B cell (primary cell): ENCODE results near the gene ZNF365. TPM values are rescaled to one million over a fixed set of nuclear protein-coding genes. Genes with fewer than 3 reads are reported as not detected.

ENCODE experiments used
- ATAC-seq: fragments of 200-7000 bp; cut with Tn5 transposase; one replicate; pipeline ENCODE4 v1.10.0; 2021; ENCODE audit warnings: low read depth, mild to moderate bottlenecking, moderate number of reproducible peaks, moderate library complexity
- CTCF ChIA-PET: fragments of 350-600 bp; sonication (Branson Sonifier 250); formaldehyde crosslinking; loops from one replicate; lab custom pipeline; 2021; ENCODE audit warnings: antibody characterized with exemption, inconsistent platforms; lab: Charles Lee
- POLR2A ChIA-PET: fragments of 350-600 bp; sonication (Branson Sonifier 250); formaldehyde crosslinking; loops from one replicate; lab custom pipeline; 2021; ENCODE audit warnings: antibody characterized with exemption; lab: Charles Lee
- DNase-seq: peaks from one replicate; pipeline ENCODE4 v3.0.0; 2013
- H2AFZ ChIP-seq: 2 replicates; pipeline ENCODE4 v1.6.1; 2012; ENCODE audit warnings: mild to moderate bottlenecking, low read depth, low read length; ENCODE audit not compliant: insufficient read depth, poor library complexity, severe bottlenecking
- H3K27ac ChIP-seq, 2 donors: 1 replicate in 1 of 2; 2 replicates in 1 of 2; pipeline ENCODE4 v1.5.1; 2012 to 2013; ENCODE audit warnings: low read length in 2 of 2, mild to moderate bottlenecking in 2 of 2, moderate library complexity in 1 of 2
- H3K27me3 ChIP-seq, 4 experiments: fragments of 200-600 bp in 1 of 4; sonication (generic) in 1 of 4; replicated peaks in 1 of 4; 1 replicate in 2 of 4; 2 replicates in 2 of 4; pipeline versions ENCODE4 v1.6.1 to v1.7.0; 2013 to 2016; ENCODE audit warnings: low read length in 3 of 4, mild to moderate bottlenecking in 2 of 4, mixed read lengths in 1 of 4, moderate library complexity in 1 of 4; ENCODE audit not compliant: insufficient read depth in 4 of 4, control insufficient read depth in 3 of 4; ENCODE audit errors: control extremely low read depth in 1 of 4
- H3K36me3 ChIP-seq, 2 experiments: replicated peaks in 1 of 2; 1 replicate in 1 of 2; 2 replicates in 1 of 2; pipeline versions ENCODE4 v1.6.1 to v1.7.1; 2013; ENCODE audit warnings: low read length in 1 of 2; ENCODE audit not compliant: insufficient read depth in 2 of 2, control insufficient read depth in 1 of 2; ENCODE audit errors: control extremely low read depth in 1 of 2, extremely low read depth in 1 of 2
- H3K4me1 ChIP-seq, 2 donors: fragments of 200-600 bp in 1 of 2; sonication (generic) in 1 of 2; 1 replicate in 1 of 2; 2 replicates in 1 of 2; pipeline versions ENCODE4 v1.5.1 to v1.6.1; 2013 to 2017; ENCODE audit warnings: low read length in 2 of 2; ENCODE audit not compliant: control insufficient read depth in 2 of 2, insufficient read depth in 2 of 2
- H3K4me2 ChIP-seq: replicated peaks from 2 replicates; pipeline ENCODE3; 2012; ENCODE audit warnings: mild to moderate bottlenecking, low read depth, low read length; ENCODE audit not compliant: poor library complexity, severe bottlenecking
- H3K4me3 ChIP-seq, 5 experiments: fragments of 200-600 bp in 1 of 5; sonication (generic) in 1 of 5; 1 replicate in 3 of 5; 2 replicates in 2 of 5; pipeline versions ENCODE4 v1.5.1 to v1.7.0; 2011 to 2016; ENCODE audit warnings: low read length in 4 of 5, mild to moderate bottlenecking in 4 of 5, low read depth in 2 of 5, control low read depth in 1 of 5, moderate library complexity in 1 of 5; ENCODE audit not compliant: insufficient read depth in 1 of 5; ENCODE audit errors: control extremely low read depth in 1 of 5, extremely low read depth in 1 of 5
- H3K79me2 ChIP-seq: fragments of 200-600 bp; sonication (generic); one replicate; pipeline ENCODE4 v1.6.0; 2016; ENCODE audit warnings: low read length; ENCODE audit not compliant: control insufficient read depth, insufficient read depth
- H3K9ac ChIP-seq: fragments of 200-600 bp; sonication (generic); 2 replicates; pipeline ENCODE4 v1.6.1; 2017; ENCODE audit warnings: mild to moderate bottlenecking, low read length, moderate library complexity
- H3K9me3 ChIP-seq, 3 donors: one replicate each; pipeline versions ENCODE4 v1.6.1 to v1.7.1; 2013; ENCODE audit warnings: low read length in 2 of 3; ENCODE audit not compliant: control insufficient read depth in 2 of 3, insufficient read depth in 1 of 3; ENCODE audit errors: control extremely low read depth in 1 of 3
- H4K20me1 ChIP-seq: 2 replicates; pipeline ENCODE4 v1.6.0; 2012; ENCODE audit warnings: mild to moderate bottlenecking, low read length; ENCODE audit not compliant: insufficient read depth, control insufficient read depth, poor library complexity, severe bottlenecking
- H3K27ac Mint-ChIP-seq: one replicate; pipeline ENCODE4 v1.8.0; 2021; ENCODE audit warnings: mixed read lengths
- H3K27me3 Mint-ChIP-seq: one replicate; pipeline ENCODE4 v1.8.0; 2021; ENCODE audit warnings: mixed read lengths
- H3K4me1 Mint-ChIP-seq: one replicate; pipeline ENCODE4 v1.8.0; 2021; ENCODE audit warnings: mixed read lengths
- H3K4me3 Mint-ChIP-seq: one replicate; pipeline ENCODE4 v1.8.0; 2021; ENCODE audit warnings: mixed read lengths
- H3K9me3 Mint-ChIP-seq: one replicate; pipeline ENCODE4 v1.8.0; 2022; ENCODE audit warnings: mixed read lengths; ENCODE audit not compliant: insufficient read depth
- EZH2 ChIP-seq: IDR thresholded peaks from 2 replicates; pipeline ENCODE4 v1.6.1; 2012; ENCODE audit warnings: borderline replicate concordance, low read depth, mild to moderate bottlenecking, moderate library complexity, low read length; ENCODE audit not compliant: insufficient read depth, poor library complexity, severe bottlenecking
- WGBS: methylation state at CpG from one replicate; pipeline ENCODE4 v1.1.5; 2013; ENCODE audit warnings: missing lambda C conversion rate; ENCODE audit not compliant: insufficient coverage; 5-methylcytosine and 5-hydroxymethylcytosine counted together
- intact Hi-C: fragments of 100-400 bp; cut with micrococcal nuclease; formaldehyde crosslinking; loops from one replicate; pipeline ENCODE4 v1.10.0; 2022
- polyA plus RNA-seq: library from polyadenylated mRNA; depleted of rRNA; stranded (reverse); fragments of >200 nt; gene quantifications from 2 replicates; pipeline ENCODE4 v1.2.3, GENCODE V29; 2012
- total RNA-seq, 2 donors: library from RNA; stranded (reverse); fragments of 120-200 nt in 1 of 2; gene quantifications; 1 replicate in 1 of 2; 2 replicates in 1 of 2; pipeline versions ENCODE4 v1.2.3 to v1.2.4, GENCODE V29; 2013 to 2022
- TF ChIP-seq, protein P1 (sequence below): fragments of 200-600 bp; IDR thresholded peaks from one replicate; pipeline ENCODE4 v1.8.0; 2022; ENCODE audit warnings: antibody characterized with exemption, mild to moderate bottlenecking

The ZNF365 gene
- total and polyA plus RNA-seq, 2 donors (not counting 1 experiment from before 2014, with no cell fraction given) = 0.06 to 0.34 TPM

DNA sequence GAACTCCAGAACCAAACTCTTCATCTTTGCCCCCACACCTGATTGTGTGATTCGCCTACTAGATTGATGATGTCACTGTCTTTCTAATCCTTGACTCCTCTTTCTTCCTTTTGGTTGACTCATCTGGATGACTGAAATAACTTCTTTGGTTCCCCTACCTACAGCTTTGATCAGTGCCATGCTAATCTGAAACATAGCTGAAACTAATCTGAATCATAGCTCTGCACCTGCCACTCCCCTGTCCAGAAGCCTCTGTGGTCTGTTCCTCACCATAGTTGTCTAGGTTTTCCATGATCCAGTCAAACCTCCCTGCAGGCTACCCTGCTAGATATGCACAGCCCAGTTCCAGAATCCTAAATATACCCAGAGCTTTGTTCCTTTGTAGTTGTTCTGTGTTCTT lies 51.9 kb downstream of the ZNF365 start:
- no peak for ATAC-seq
- Histone ChIP-seq H3K4me2 (no peak overlapping the region), H3K4me3 (no peak overlapping the region), H2AFZ (no peak overlapping the region), H3K9me3 (peaks cover 0 to 7% (median 6%) of the 10 kb centered on the region in 3 donors), H3K36me3 (no peaks in the 10 kb centered on the region), H3K27ac (no peak overlapping the region), H3K79me2 (no peaks in the 10 kb centered on the region), H3K4me1 (no peaks in the 10 kb centered on the region), H3K27me3 (peaks cover 0 to 5% (median 1%) of the 10 kb centered on the region in 4 experiments), H4K20me1 (no peaks in the 10 kb centered on the region), H3K9ac (no peak overlapping the region)
- H3K4me3 Mint-ChIP-seq = no peak overlapping the region
- DNase-seq = no peak
- no peaks in the 10 kb centered on the region for H3K4me1 Mint-ChIP-seq
- ChIA-PET CTCF (interaction anchor here (0.6 to 1.9 kb wide), 3 partner anchors 11 to 255 kb away, joined by 3 to 7 read pairs (median 3); no protein-coding TSS in a partner anchor), POLR2A (no interaction called here)
- H3K9me3 Mint-ChIP-seq = no peaks in the 10 kb centered on the region
- intact Hi-C loops = no loop called here
- TF ChIP-seq EZH2 = no peak
- TF ChIP-seq, protein P1, sequence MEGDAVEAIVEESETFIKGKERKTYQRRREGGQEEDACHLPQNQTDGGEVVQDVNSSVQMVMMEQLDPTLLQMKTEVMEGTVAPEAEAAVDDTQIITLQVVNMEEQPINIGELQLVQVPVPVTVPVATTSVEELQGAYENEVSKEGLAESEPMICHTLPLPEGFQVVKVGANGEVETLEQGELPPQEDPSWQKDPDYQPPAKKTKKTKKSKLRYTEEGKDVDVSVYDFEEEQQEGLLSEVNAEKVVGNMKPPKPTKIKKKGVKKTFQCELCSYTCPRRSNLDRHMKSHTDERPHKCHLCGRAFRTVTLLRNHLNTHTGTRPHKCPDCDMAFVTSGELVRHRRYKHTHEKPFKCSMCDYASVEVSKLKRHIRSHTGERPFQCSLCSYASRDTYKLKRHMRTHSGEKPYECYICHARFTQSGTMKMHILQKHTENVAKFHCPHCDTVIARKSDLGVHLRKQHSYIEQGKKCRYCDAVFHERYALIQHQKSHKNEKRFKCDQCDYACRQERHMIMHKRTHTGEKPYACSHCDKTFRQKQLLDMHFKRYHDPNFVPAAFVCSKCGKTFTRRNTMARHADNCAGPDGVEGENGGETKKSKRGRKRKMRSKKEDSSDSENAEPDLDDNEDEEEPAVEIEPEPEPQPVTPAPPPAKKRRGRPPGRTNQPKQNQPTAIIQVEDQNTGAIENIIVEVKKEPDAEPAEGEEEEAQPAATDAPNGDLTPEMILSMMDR = no peak
- peaks cover 15% of the 10 kb centered on the region for H3K27me3 Mint-ChIP-seq
- 64% methylated on average over 1 of the region's 1 CpG for WGBS
- no peak overlapping the region for H3K27ac Mint-ChIP-seq

DNA sequence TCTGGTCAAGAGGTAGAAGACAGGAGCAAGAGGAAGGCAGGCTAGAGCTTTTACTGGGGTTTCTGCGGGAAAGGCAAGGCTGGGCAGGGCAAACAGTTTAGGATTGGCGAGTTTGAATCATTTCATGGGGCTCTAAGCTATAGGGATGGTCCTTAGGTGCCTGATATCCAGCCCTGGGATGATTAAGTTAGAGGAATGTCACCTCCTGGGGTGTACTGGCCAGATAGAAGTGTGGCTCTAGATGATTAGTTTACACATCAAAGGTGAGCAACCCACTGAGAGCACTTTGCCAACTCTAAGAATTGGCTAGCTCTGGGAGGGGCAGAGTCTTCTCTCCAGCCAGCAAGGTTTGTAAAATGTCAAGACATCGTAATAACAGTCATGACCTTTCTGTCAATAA lies 52.4 kb downstream of the ZNF365 start:
- Histone ChIP-seq H3K9me3 (peaks cover 0 to 7% (median 6%) of the 10 kb centered on the region in 3 donors), H3K36me3 (no peaks in the 10 kb centered on the region), H3K4me3 (no peak overlapping the region), H3K4me2 (no peak overlapping the region), H3K27me3 (peaks cover 0 to 5% (median 1%) of the 10 kb centered on the region in 4 experiments), H3K4me1 (no peaks in the 10 kb centered on the region), H3K27ac (no peak overlapping the region), H3K79me2 (no peaks in the 10 kb centered on the region), H2AFZ (no peak overlapping the region), H3K9ac (no peak overlapping the region), H4K20me1 (no peaks in the 10 kb centered on the region)
- Mint-ChIP-seq H3K27me3 (peaks cover 15% of the 10 kb centered on the region), H3K9me3 (no peaks in the 10 kb centered on the region), H3K4me1 (no peaks in the 10 kb centered on the region), H3K27ac (no peak overlapping the region), H3K4me3 (no peak overlapping the region)
- ChIA-PET POLR2A (no interaction called here), CTCF (interaction anchor here (0.6 to 1.9 kb wide), 3 partner anchors 11 to 255 kb away, joined by 3 to 7 read pairs (median 3); no protein-coding TSS in a partner anchor)
- WGBS = 88% methylated on average over 2 of the region's 3 CpGs
- DNase-seq (no peak), ATAC-seq (no peak)
- TF ChIP-seq, protein P1 = no peak
- intact Hi-C loops = no loop called here
